ENCODE data around the gene AMOT. TPM values are rescaled to one million over a fixed set of nuclear protein-coding genes. Genes with fewer than 3 reads are reported as not detected.

The AMOT gene
- total and polyA plus RNA-seq, 4 donors, result 1.1 to 2.6 (median 1.9) TPM

GRCh38 chrX:112867570-112867969 is 26.9 kb upstream of the AMOT start:
- H3K4me3 ChIP-seq (ENCODE audit: low read depth in 1 of 3, low read length in 3 of 3), result no peak overlapping the region
- H3K9ac ChIP-seq (ENCODE audit: low read depth in 1 of 2, low read length in 2 of 2), result no peak overlapping the region
- no peak for DNase-seq (ENCODE audit: low spot score)
- TF ChIP-seq FOXA1 (IDR thresholded peaks at IDR 0.05), result no peak
- no peak for TF ChIP-seq CTCF (IDR thresholded peaks at IDR 0.05; ENCODE audit: low read depth, low read length, missing input control)
- no peak for TF ChIP-seq SP1 (IDR thresholded peaks at IDR 0.05)
- no peak for TF ChIP-seq TAF1 (conservative IDR thresholded peaks at IDR 0.05)
- TF ChIP-seq YY1 (IDR thresholded peaks at IDR 0.05), result no peak
- TF ChIP-seq HNF4G (IDR thresholded peaks at IDR 0.05), result no peak
- no peak for TF ChIP-seq FOXA2 (IDR thresholded peaks at IDR 0.05)
- no peak for TF ChIP-seq JUND (IDR thresholded peaks at IDR 0.05)
- TF ChIP-seq ATF3 (IDR thresholded peaks at IDR 0.05), result no peak
- no peak for TF ChIP-seq HNF4A (conservative IDR thresholded peaks at IDR 0.05)
- H3K4me1 ChIP-seq (ENCODE audit: control insufficient read depth in 4 of 4, insufficient read depth in 4 of 4, low read length in 3 of 4), result peaks cover 0 to 14% (median 9%) of the 10 kb centered on the region in 4 donors
- H3K27me3 ChIP-seq (ENCODE audit: control insufficient read depth in 4 of 4, insufficient read depth in 4 of 4, low read length in 3 of 4), result no peaks in the 10 kb centered on the region
- 98% methylated on average over 2 of the region's 2 CpGs for WGBS
- H3K9me3 ChIP-seq (ENCODE audit: control insufficient read depth in 4 of 4, low read length in 3 of 4), result no peaks in the 10 kb centered on the region
- H3K36me3 ChIP-seq (ENCODE audit: control insufficient read depth in 4 of 4, insufficient read depth in 3 of 4, low read depth in 1 of 4, low read length in 3 of 4), result no peaks in the 10 kb centered on the region
- H3K27ac ChIP-seq (ENCODE audit: low read depth in 1 of 2, low read length in 2 of 2), result no peak overlapping the region

GRCh38 chrX:112866175-112866574 is 25.5 kb upstream of the AMOT start:
- no peak overlapping the region for H3K4me3 ChIP-seq (ENCODE audit: low read depth in 1 of 3, low read length in 3 of 3)
- H3K4me1 ChIP-seq (ENCODE audit: control insufficient read depth in 4 of 4, insufficient read depth in 4 of 4, low read length in 3 of 4), result peaks cover 0 to 14% (median 9%) of the 10 kb centered on the region in 4 donors
- DNase-seq (ENCODE audit: low spot score), result no peak
- no peak overlapping the region for H3K27ac ChIP-seq (ENCODE audit: low read depth in 1 of 2, low read length in 2 of 2)
- H3K27me3 ChIP-seq (ENCODE audit: control insufficient read depth in 4 of 4, insufficient read depth in 4 of 4, low read length in 3 of 4), result no peaks in the 10 kb centered on the region
- no peaks in the 10 kb centered on the region for H3K36me3 ChIP-seq (ENCODE audit: control insufficient read depth in 4 of 4, insufficient read depth in 3 of 4, low read depth in 1 of 4, low read length in 3 of 4)
- 96% methylated on average over 1 of the region's 1 CpG for WGBS
- H3K9ac ChIP-seq (ENCODE audit: low read depth in 1 of 2, low read length in 2 of 2), result no peak overlapping the region
- no peaks in the 10 kb centered on the region for H3K9me3 ChIP-seq (ENCODE audit: control insufficient read depth in 4 of 4, low read length in 3 of 4)
- TF ChIP-seq CTCF (IDR thresholded peaks at IDR 0.05; ENCODE audit: low read depth, low read length, missing input control) (no peak), REST (IDR thresholded peaks at IDR 0.05) (no peak), RXRA (IDR thresholded peaks at IDR 0.05) (no peak), HNF4A (conservative IDR thresholded peaks at IDR 0.05) (no peak), HNF4G (IDR thresholded peaks at IDR 0.05) (no peak), YY1 (IDR thresholded peaks at IDR 0.05) (no peak), EGR1 (IDR thresholded peaks at IDR 0.05; ENCODE audit: low read depth in 2 of 2) (no peak), JUND (IDR thresholded peaks at IDR 0.05) (no peak), TAF1 (conservative IDR thresholded peaks at IDR 0.05) (no peak), GABPA (IDR thresholded peaks at IDR 0.05 in 1 of 2, conservative IDR thresholded peaks at IDR 0.05 in 1 of 2) (no peak), RAD21 (IDR thresholded peaks at IDR 0.05) (no peak), ZBTB33 (IDR thresholded peaks at IDR 0.05) (no peak), MAX (IDR thresholded peaks at IDR 0.05) (no peak), NR2F2 (IDR thresholded peaks at IDR 0.05) (no peak), FOXA2 (IDR thresholded peaks at IDR 0.05) (no peak), ATF3 (IDR thresholded peaks at IDR 0.05) (no peak), FOXA1 (IDR thresholded peaks at IDR 0.05) (no peak), SP1 (IDR thresholded peaks at IDR 0.05) (no peak)

All from liver (tissue), 9 donors.